ENCODE results near the gene RAB21.

The RAB21 gene

DNA sequence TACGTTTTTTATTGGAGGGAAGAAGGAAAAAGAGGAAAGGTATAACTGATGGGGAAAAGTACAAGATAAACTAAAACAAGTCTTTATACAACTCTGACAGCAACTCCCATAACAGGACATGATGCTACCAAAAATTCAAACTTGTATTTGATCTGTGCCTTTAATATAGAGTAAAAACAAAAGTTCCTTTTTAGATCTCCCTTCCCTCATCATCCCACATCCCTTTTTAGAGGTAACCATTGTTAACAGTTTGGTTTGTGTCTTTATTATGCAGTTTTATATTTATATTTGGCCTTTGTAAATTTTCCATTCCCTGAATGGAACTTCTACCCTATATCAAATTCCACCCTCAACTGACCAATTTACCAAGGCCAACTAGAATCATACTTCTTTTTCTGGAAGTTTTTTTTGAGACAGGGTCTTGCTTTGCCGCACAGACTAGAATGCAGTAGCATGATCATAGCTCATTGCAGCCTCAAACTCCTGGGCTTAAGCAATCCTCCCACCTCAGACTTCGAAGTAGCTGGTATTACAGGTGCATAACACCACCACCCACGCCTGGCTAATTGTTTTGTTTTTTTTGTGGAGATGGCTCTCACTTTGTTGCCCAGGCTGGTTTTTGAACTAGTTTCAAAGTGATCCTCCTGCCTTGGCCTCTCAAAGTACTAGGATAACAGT, 36.9 kb downstream of the RAB21 start:
- in situ Hi-C loops (cut with HindIII; ENCODE audit: low sequenced_read_pairs) = no loop called here
- TF ChIP-seq, protein P1, sequence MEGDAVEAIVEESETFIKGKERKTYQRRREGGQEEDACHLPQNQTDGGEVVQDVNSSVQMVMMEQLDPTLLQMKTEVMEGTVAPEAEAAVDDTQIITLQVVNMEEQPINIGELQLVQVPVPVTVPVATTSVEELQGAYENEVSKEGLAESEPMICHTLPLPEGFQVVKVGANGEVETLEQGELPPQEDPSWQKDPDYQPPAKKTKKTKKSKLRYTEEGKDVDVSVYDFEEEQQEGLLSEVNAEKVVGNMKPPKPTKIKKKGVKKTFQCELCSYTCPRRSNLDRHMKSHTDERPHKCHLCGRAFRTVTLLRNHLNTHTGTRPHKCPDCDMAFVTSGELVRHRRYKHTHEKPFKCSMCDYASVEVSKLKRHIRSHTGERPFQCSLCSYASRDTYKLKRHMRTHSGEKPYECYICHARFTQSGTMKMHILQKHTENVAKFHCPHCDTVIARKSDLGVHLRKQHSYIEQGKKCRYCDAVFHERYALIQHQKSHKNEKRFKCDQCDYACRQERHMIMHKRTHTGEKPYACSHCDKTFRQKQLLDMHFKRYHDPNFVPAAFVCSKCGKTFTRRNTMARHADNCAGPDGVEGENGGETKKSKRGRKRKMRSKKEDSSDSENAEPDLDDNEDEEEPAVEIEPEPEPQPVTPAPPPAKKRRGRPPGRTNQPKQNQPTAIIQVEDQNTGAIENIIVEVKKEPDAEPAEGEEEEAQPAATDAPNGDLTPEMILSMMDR (IDR thresholded peaks at IDR 0.05; ENCODE audit: low read depth, low read length) = no peak
- H3K4me3 ChIP-seq (ENCODE audit: low read depth, low read length) = no peak overlapping the region
- DNase-seq (ENCODE audit: low read depth, low spot score) = no peak

DNA sequence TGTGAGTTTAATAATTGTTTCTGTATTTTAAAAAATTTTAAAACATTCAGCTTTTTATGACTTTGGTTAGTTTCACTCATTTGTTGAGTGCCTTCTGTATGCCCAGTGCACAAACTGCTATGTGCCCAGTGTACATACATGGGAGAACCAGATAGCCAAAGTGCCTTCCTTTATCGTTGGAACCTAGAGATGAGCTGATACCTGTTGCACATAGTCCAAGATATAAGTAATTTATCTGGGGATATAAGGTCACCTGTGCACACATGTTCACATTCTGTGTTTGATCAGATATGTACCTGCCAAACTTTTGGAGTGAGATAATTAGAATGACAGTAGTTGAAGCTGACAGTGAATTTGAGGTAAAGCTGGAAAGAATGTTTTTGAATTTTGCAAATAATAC, 37.9 kb downstream of the RAB21 start:
- no peak for DNase-seq (ENCODE audit: low read depth, low spot score)
- in situ Hi-C loops (cut with HindIII; ENCODE audit: low sequenced_read_pairs) = no loop called here
- no peak overlapping the region for H3K4me3 ChIP-seq (ENCODE audit: low read depth, low read length)
- TF ChIP-seq, protein P1 (IDR thresholded peaks at IDR 0.05; ENCODE audit: low read depth, low read length) = no peak

DNA sequence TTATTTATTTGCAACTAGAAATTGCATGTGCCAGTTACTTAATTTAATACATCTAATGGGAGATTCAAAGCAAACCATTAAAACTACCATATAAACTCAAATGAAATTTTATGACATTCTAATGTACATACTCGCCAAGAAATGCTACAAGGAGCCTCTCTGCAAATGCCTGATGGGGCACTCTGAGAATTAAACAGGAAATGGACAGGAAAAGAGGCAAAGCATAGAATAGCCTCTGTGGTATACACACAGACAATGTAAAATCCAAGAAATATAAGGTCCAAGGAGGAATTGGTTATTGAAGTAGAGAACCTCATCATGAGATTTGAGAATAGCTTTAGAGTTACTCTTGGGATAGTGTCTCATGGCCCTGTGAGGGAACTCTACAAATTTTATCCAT, 41.2 kb downstream of the RAB21 start:
- TF ChIP-seq, protein P1 (IDR thresholded peaks at IDR 0.05; ENCODE audit: low read depth, low read length) = no peak
- no peak for DNase-seq (ENCODE audit: low read depth, low spot score)
- in situ Hi-C loops (cut with HindIII; ENCODE audit: low sequenced_read_pairs) = no loop called here
- no peak overlapping the region for H3K4me3 ChIP-seq (ENCODE audit: low read depth, low read length)

DNA sequence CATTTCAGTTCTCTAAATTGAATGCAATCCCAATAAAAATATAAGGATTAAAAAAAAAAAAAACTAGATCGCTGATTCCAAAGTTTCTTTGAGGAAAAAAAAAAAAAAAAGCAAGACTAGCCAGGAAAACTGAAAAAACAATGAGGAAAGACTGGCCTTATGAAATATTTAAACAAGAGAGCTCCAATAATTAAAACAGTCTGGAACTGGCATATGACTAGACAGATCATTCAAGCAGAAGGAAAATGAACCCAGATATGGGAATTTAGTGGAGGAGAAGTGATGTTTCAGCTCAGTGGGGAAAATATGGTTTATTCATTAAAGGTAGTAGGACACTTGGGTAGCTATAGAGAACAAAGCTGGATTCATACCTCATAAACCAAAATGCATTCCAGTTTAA, 42.9 kb downstream of the RAB21 start:
- DNase-seq (ENCODE audit: low read depth, low spot score) = no peak
- H3K4me3 ChIP-seq (ENCODE audit: low read depth, low read length) = no peak overlapping the region
- TF ChIP-seq, protein P1 (IDR thresholded peaks at IDR 0.05; ENCODE audit: low read depth, low read length) = no peak
- in situ Hi-C loops (cut with HindIII; ENCODE audit: low sequenced_read_pairs) = no loop called here

DNA sequence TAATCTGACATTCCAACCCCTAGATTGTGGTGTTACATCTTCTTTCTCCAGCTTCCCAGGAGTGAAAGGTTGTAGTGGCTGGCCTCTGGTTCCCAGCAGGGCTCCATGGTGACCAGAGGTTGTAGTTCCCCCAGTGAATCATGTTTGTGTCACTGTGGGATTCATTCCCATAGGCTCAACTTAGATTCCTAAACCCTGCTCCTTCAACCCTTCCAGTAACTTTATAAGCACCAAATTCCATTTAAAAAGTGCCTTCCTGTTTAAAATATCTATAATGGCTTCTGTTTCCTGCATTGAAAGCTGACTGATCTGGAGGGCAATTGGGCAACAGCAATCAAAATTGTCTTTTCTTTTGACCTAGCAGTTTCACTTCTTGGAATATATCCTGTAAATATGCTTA, 44.4 kb downstream of the RAB21 start:
- in situ Hi-C loops (cut with HindIII; ENCODE audit: low sequenced_read_pairs) = no loop called here

DNA sequence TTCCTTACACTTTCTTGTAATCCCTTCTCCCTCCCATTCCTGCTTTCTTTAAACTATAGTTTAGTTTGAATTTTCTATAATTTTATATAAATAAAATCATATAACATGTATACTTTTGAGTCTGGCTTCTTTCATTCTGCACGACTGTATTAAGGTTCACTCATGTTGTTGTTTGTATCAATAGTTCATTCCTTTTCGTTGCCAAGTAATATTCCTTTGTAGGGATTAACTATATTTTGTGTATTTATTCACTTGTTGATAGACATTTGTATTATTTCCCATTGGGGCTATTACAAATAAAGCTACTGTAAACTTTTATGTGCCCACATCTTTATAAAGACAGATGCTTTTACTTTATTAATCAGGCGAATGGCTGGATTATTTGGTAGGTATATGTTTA, 45.5 kb downstream of the RAB21 start:
- TF ChIP-seq, protein P1 (IDR thresholded peaks at IDR 0.05; ENCODE audit: low read depth, low read length) = no peak
- no peak for DNase-seq (ENCODE audit: low read depth, low spot score)
- H3K4me3 ChIP-seq (ENCODE audit: low read depth, low read length) = no peak overlapping the region
- in situ Hi-C loops (cut with HindIII; ENCODE audit: low sequenced_read_pairs) = no loop called here

More for the DNA sequence above, 44.4 kb downstream of the RAB21 start:
- peak; percentile 16 for DNase-seq (ENCODE audit: low read depth, low spot score)
- H3K4me3 ChIP-seq (ENCODE audit: low read depth, low read length) = no peak overlapping the region
- TF ChIP-seq, protein P1 (IDR thresholded peaks at IDR 0.05; ENCODE audit: low read depth, low read length) = no peak

Measured in astrocyte of the spinal cord (primary cell).